A673 (cell line): ENCODE measurements around the gene RAE1.

Source experiments
- EZH2 ChIP-seq: fragments of 200-600 bp; sonication (generic); IDR thresholded peaks from 2 replicates; pipeline ENCODE4 v1.6.1; 2017; ENCODE audit warnings: borderline replicate concordance, low read depth, mild to moderate bottlenecking, mixed read lengths, antibody characterized with exemption, low read length; ENCODE audit not compliant: poor library complexity, severe bottlenecking
- TF ChIP-seq, protein P1 (sequence below): fragments of 300-800, 200-600 bp; sonication (generic); conservative IDR thresholded peaks from 2 replicates; pipeline ENCODE4 v1.5.1; 2017; ENCODE audit warnings: low read depth, mild to moderate bottlenecking, antibody characterized with exemption, low read length, moderate library complexity, mixed read lengths

DNA sequence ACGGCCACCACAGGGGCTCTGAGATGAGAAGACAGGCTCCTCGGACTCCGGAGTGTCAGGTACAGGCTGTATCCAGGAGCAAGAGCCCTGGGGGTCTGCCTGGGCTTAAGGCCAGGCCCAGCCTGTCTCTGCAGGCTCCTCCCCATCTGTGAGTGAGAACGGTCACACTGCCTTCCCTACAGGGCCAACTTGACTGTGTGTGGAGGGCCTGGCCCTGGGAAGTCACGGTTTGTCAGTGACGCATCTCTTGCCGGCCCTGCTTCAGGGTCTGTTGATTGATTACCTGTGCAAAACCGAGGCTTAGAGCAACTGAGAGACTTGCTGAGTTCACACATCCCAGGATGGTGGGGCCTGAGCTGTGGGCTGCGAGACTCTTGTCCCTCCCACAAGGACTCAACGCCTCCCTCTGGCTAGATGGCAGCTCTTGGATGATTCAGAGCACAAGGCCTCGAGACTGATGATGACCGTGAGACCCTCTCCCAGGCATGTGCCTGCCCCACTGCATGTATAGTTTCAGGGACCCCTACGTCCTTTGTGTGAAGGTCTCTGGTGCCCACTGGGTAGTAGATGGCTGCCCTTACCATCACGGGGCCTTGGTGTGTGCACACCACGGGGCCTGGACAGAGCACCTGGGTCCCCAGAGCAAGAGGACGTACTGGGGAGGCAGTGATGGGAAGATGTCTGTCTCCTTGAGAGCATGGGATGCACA, 46.1 kb downstream of the RAE1 start:
- no peak for TF ChIP-seq EZH2
- TF ChIP-seq, protein P1, sequence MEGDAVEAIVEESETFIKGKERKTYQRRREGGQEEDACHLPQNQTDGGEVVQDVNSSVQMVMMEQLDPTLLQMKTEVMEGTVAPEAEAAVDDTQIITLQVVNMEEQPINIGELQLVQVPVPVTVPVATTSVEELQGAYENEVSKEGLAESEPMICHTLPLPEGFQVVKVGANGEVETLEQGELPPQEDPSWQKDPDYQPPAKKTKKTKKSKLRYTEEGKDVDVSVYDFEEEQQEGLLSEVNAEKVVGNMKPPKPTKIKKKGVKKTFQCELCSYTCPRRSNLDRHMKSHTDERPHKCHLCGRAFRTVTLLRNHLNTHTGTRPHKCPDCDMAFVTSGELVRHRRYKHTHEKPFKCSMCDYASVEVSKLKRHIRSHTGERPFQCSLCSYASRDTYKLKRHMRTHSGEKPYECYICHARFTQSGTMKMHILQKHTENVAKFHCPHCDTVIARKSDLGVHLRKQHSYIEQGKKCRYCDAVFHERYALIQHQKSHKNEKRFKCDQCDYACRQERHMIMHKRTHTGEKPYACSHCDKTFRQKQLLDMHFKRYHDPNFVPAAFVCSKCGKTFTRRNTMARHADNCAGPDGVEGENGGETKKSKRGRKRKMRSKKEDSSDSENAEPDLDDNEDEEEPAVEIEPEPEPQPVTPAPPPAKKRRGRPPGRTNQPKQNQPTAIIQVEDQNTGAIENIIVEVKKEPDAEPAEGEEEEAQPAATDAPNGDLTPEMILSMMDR: no peak
